Measurements from ENCODE around the gene LRCOL1.

LRCOL1 gene

DNA sequence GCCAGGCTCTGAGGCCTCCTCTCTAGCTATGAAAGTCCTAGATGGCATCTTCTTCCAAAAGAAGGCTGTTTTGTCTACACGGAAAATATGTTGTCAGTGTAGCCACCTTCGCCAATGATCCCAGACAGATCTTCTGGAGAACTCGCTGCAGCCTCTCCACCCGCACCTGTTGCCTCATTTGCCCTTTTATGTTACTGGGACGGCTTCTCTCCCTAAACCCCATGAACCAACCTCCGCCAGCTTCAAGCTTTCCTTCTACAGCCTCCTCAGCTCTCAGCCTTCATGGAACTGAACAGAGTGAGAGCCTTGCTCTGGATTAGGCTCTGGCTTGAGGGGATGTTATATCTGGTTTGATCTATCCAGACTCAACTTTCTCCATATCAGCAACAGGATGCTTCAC, 18.9 kb upstream of the LRCOL1 start:
- Histone ChIP-seq H3K27me3 (ENCODE audit: control insufficient read depth, low read length) (no peaks in the 10 kb centered on the region), H3K36me3 (ENCODE audit: control insufficient read depth, low read length) (peaks cover 89% of the 10 kb centered on the region), H3K4me2 (ENCODE audit: low read length) (no peak overlapping the region), H3K9me2 (replicated peaks; ENCODE audit: control insufficient read depth, low read length) (no peaks in the 10 kb centered on the region), H3K27ac (ENCODE audit: low read depth, low read length) (no peak overlapping the region), H3K79me2 (ENCODE audit: control insufficient read depth, low read length) (no peaks in the 10 kb centered on the region), H3K9me3 (ENCODE audit: control insufficient read depth, insufficient read depth, low read length) (no peaks in the 10 kb centered on the region), H3K4me1 (ENCODE audit: control insufficient read depth, low read length) (no peaks in the 10 kb centered on the region), H4K20me1 (ENCODE audit: control insufficient read depth, insufficient read depth, low read depth, low read length) (no peaks in the 10 kb centered on the region), H3F3A (ENCODE audit: control insufficient read depth, insufficient read depth) (peaks cover 2% of the 10 kb centered on the region; the same call in 1 of the 2 replicates), H3K4me3 (ENCODE audit: low read length) (no peak overlapping the region)
- no peak for TF ChIP-seq CTCF (IDR thresholded peaks at IDR 0.05; ENCODE audit: low read depth, low read length, poor library complexity, severe bottlenecking)
- no peak for TF ChIP-seq EZH2phosphoT487 (IDR thresholded peaks at IDR 0.05; ENCODE audit: borderline replicate concordance, low read length)

GRCh38 chr12:132625731-132626430, 15.5 kb upstream of the LRCOL1 start:
- no peaks in the 10 kb centered on the region for H3K9me2 ChIP-seq (replicated peaks; ENCODE audit: control insufficient read depth, low read length)
- no peaks in the 10 kb centered on the region for H4K20me1 ChIP-seq (ENCODE audit: control insufficient read depth, insufficient read depth, low read depth, low read length)
- no peaks in the 10 kb centered on the region for H3K4me1 ChIP-seq (ENCODE audit: control insufficient read depth, low read length)
- H3F3A ChIP-seq (ENCODE audit: control insufficient read depth, insufficient read depth): peaks cover 5% of the 10 kb centered on the region
- no peak overlapping the region for H3K4me3 ChIP-seq (ENCODE audit: low read length)
- H3K79me2 ChIP-seq (ENCODE audit: control insufficient read depth, low read length): no peaks in the 10 kb centered on the region
- H3K4me2 ChIP-seq (ENCODE audit: low read length): no peak overlapping the region
- H3K27me3 ChIP-seq (ENCODE audit: control insufficient read depth, low read length): no peaks in the 10 kb centered on the region
- no peaks in the 10 kb centered on the region for H3K9me3 ChIP-seq (ENCODE audit: control insufficient read depth, insufficient read depth, low read length)
- TF ChIP-seq EZH2phosphoT487 (IDR thresholded peaks at IDR 0.05; ENCODE audit: borderline replicate concordance, low read length) (no peak), CTCF (IDR thresholded peaks at IDR 0.05; ENCODE audit: low read depth, low read length, poor library complexity, severe bottlenecking) (no peak)
- H3K27ac ChIP-seq (ENCODE audit: low read depth, low read length): no peak overlapping the region
- H3K36me3 ChIP-seq (ENCODE audit: control insufficient read depth, low read length): peaks cover 73% of the 10 kb centered on the region

DNA sequence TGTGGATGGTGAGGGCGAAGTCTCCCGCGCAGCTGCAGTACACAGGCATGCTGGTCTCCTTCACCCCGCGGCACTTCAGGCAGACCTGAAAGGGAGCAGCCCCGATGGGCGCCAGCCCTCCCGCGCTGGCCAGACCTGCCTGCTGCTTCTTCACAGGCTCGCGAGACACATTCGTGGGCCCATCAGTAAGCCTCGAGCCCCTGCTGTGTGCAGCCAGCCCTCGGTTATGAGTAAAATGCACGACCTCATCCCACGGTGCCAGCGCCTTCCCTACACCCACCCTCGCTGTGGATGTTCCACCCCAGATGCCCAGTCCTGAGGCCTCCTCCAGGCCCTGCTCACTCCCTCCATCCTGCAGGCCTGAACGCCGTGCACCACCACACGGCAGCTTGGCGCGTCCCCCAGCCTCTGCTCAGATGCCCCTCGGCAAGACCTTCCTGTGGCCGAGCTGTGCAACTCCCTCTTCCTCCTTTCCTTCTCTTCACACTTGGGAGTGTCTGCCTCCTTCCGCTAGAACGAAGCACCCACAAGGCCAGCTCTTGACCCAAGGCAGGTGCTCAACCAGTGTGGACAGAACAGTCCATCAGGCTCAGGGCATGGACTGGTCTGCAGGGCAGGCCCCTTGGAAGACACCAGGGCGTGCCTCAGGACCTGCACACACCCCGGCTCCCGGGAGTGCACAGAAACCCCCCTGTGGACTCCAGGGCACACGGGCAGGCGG, 14.7 kb upstream of the LRCOL1 start:
- Histone ChIP-seq H3K36me3 (ENCODE audit: control insufficient read depth, low read length) (peaks cover 64% of the 10 kb centered on the region), H3K79me2 (ENCODE audit: control insufficient read depth, low read length) (no peaks in the 10 kb centered on the region), H3K4me1 (ENCODE audit: control insufficient read depth, low read length) (no peaks in the 10 kb centered on the region), H3K9me3 (ENCODE audit: control insufficient read depth, insufficient read depth, low read length) (no peaks in the 10 kb centered on the region), H3F3A (ENCODE audit: control insufficient read depth, insufficient read depth) (peaks cover 5% of the 10 kb centered on the region), H4K20me1 (ENCODE audit: control insufficient read depth, insufficient read depth, low read depth, low read length) (no peaks in the 10 kb centered on the region), H3K4me2 (ENCODE audit: low read length) (no peak overlapping the region), H3K4me3 (ENCODE audit: low read length) (no peak overlapping the region), H3K9me2 (replicated peaks; ENCODE audit: control insufficient read depth, low read length) (no peaks in the 10 kb centered on the region), H3K27me3 (ENCODE audit: control insufficient read depth, low read length) (no peaks in the 10 kb centered on the region), H3K27ac (ENCODE audit: low read depth, low read length) (no peak overlapping the region)
- TF ChIP-seq CTCF (IDR thresholded peaks at IDR 0.05; ENCODE audit: low read depth, low read length, poor library complexity, severe bottlenecking) (no peak), EZH2phosphoT487 (IDR thresholded peaks at IDR 0.05; ENCODE audit: borderline replicate concordance, low read length) (no peak)

Data from DOHH2 (cell line).